ENCODE measurements around the gene PKD1L1.
"Not testable (repeated sequence)": the region's sequence is repeated elsewhere in the genome, so short reads cannot be mapped to it uniquely, and the experiment has no call there.

The PKD1L1 gene

GRCh38 chr7:47762207-47762606 lies 186.1 kb downstream of the PKD1L1 start:
- DNase-seq (ENCODE audit: low spot score): no peak

GRCh38 chr7:47759056-47759706 lies 189.1 kb downstream of the PKD1L1 start:
- DNase-seq (ENCODE audit: low spot score): no peak

DNA sequence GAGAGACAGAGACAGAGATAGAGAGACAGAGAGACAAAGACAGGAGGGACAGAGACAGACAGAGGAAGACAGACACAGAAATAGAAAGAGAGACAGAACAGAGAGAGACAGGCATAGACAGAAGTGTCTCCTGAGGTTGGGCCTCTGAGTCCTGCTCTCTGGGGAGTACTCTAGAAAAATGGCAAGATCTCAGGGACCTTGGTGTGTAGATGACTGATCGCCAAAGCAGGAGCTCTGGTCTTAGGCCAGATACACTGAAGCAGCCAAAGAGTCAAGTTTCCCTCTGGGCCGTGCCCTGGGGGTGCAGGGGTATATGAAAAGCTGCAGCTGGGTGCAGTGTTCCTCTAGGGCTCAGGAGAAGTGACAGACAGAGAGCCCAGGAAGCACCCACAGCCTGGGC lies 189.7 kb downstream of the PKD1L1 start:
- DNase-seq (ENCODE audit: low spot score): no peak

DNA sequence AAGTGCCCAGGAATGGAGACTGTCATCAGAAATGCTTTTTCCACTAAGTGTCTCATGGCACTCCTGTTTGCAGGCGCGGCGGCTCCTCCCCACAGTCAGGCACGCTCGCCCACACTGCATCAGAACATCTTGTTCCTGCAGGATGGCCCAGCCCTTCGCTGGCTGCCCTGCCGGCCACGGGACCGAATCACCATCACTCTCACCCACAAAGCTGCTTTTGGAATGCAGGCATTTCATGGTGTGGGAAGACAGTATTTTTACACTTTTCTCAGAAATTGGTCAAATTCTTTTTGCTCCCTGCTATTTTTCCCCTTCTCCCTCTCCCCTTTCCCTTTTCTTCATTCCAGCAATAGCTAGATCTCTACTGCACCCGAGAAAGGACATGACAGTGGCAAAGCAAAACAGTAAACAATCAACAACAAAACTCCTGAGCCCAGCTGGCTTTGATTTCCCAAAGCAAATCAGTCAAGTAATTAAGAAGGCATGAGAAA lies 190.3 kb downstream of the PKD1L1 start:
- no peak for DNase-seq (ENCODE audit: low spot score)

GRCh38 chr7:47756636-47757035 lies 191.6 kb downstream of the PKD1L1 start:
- DNase-seq (ENCODE audit: low spot score): no peak

DNA sequence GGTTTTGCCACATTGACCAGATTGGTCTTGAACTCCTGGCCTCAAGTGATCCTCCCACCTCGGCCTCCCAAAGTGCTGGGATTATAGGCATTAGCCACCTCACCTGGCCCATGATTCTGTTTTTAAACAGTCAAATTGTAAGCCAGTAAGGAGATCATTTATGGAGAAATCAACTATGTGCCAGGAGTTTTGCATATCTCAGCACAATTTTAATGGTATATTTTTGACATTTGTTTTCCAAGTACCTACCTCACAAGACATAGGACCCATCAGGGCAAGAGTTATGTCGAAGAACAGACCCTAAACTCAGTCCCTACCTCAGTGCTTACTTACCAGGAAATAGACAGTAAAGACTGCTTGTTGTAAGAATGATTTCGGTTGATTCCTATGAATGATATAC lies 193.0 kb downstream of the PKD1L1 start:
- DNase-seq (ENCODE audit: low spot score): no peak

- DNase-seq (ENCODE audit: low spot score): not testable (repeated sequence)
Measured at GRCh38 chr7:47751724-47752123, 196.5 kb downstream of the PKD1L1 start.

DNA sequence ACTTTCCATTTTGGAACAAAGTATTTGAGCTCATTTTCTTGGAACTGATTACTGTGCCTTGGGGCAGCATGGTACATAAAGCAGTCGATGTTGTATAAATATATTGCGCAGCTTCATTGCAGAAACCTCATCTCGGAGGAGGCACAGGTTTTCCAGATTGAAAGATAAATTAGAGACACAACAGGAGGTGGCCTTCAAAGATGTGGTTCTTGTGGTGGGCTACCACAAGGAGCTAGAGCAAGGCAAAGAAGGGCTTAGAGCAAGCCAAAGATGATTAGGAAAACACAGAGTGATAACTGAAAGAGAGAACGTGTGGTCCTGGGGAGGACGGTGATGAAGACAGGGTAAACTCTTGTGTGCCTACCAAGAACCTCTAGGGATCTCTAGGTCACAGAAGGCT lies 197.2 kb downstream of the PKD1L1 start:
- DNase-seq (ENCODE audit: low spot score): no peak

DNA sequence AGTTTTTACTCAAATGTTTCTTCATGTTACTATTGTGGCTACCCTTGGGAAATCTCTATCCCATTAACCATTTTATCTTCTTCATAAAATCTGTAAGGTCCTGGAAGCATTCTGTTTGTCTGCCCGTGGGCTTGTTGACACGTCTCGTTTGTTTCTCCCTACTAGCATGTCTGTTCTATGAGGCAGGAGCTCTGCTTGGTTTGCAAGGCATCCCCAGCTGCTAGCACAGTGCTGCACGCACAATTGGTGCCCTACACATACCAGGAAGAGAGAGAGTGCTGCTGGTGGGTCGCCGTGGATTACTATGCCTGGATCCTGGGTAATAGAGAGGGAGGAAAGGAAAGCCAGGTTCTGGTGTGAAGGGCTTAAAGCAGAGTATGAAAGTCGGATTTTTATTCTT lies 200.2 kb downstream of the PKD1L1 start:
- no peak for DNase-seq (ENCODE audit: low spot score)

GRCh38 chr7:47747160-47747559 lies 201.1 kb downstream of the PKD1L1 start:
- no peak for DNase-seq (ENCODE audit: low spot score)

DNA sequence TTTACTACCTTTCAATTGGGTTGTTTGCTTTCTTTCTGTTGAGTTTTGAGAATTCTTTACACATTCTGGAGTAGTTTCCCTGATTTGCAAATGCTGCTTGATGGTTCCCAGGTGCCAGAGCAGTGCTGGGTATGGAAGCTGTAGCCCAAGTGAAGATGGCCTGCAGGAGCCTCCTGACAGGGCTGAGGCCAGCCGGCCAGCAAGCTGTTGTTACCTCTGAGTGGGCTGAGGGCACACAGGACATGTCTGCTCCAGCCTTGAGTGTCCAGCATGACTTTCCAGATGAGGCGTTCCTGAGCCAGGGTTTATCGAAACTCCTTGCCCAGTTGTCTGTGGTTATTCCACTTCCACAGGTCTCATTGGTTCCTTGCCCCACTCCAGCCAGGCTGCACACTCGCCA lies 201.8 kb downstream of the PKD1L1 start:
- DNase-seq (ENCODE audit: low spot score): no peak

DNA sequence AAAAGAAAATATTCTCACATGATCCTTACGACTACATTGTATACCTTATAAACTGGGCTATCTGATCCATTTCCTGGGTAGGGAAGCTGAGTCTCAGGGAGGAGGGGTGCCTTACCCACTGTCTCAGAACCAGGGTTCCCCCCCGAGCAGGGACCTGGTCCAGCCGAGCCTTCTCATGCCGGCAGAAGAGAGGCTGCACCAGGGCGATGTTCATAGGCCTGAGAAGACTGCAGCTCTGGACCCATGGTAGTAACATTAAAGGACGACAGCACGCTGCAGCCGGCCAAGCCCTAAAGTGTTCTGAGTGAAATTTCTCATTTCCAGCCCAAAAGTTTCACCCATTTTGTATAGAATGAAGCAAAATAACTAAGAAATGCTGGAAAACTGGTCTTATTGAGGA lies 203.4 kb downstream of the PKD1L1 start:
- DNase-seq (ENCODE audit: low spot score): no peak

DNA sequence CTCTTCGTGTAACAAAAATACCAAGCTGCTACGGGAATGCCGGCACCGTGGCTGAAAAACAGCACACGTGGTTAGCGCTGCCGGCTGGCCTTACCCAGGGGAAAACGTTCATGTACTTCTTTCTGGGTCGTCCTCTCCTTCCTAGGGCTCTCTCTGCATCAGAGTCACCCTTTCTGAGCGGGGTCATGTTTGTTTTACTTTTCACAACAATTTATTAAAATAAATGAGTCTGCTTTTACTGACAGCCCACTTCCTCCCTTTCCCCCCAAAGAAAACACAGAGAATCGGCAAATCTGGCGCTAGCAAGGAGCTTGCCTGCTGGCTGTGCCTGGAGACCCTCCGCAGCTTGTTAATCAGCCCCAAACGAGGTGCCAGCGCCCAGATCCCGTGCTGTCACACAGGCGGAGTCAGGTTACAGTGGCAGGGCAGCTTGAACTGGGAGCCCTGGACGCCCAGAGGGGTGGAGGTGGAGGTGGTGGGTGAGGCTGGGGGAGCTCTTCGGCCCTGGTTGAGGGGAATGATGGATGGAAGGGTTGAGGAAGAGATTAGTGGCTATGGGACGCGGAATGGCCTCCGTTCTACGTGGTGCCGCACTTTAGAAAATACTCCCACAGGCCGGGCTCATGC lies 204.2 kb downstream of the PKD1L1 start:
- DNase-seq (ENCODE audit: low spot score): no peak

DNA sequence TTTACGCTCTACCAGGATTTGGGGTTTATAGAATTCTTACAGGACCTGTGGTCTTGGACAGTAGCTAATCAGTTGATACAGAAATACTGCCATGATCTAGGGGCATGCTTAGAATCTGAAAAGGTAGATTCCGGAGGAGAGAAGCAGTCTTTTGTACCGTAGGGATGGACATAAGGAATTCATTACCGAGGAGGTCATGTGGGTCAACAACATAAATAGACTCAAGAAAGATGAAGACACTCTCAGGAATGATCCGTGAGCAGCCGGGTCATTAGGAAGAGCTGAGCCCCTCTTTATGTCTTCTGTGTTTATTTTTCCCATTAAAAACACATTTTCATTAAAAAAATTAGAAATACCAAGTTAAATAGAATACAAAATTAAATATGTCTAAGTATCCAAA lies 206.3 kb downstream of the PKD1L1 start:
- DNase-seq (ENCODE audit: low spot score): no peak

DNA sequence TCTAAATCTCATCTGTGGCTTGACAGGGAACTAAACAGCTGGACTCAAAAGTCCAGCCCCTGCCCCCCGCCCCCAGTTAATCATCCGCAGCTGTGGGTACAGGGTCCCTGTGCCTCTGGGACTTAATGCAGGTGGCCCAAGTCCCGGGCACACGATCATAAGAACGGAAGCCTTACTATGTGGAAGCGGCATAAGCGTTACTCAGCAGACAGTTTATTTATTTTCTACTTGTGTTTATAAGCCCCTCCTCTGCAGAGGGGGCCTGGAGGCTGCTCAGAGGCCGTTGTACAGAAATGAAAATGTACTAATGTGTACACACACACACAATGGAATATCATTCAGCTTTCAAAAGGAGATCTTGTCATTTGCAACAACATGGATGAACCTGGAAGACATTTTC lies 208.4 kb downstream of the PKD1L1 start:
- no peak for DNase-seq (ENCODE audit: low spot score)

- DNase-seq (ENCODE audit: low spot score): no peak
Measured at GRCh38 chr7:47739301-47739875, 208.9 kb downstream of the PKD1L1 start.

DNA sequence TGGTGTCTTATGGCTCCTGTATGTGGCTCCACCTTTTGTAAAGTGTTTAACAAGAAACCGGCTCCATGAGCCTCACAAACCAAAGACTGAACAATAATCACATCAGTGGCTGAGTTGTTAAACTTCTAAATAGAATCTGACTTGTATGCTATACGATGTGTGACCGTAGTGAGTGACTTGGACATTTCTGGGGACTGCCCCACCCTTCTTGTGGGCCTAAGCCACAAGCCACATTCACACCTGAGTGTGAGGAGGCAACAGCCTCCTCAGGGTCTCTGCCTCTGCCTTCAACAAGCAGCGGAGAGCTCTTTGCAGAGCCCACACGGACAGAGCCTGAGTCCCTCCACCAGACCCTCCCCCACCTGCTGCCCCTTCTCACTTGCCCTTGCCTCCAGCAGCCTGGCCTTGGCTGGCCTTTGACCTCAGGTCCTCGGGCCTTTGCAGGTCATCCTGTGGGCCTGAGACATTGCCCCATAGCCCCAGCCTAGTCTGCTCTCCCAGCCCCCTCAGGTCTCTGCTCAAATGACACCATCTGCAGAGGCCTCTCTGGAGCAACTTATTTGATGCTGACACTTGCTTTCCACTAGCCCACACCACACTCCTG lies 209.6 kb downstream of the PKD1L1 start:
- no peak for DNase-seq (ENCODE audit: low spot score)

GRCh38 chr7:47737601-47738000 lies 210.7 kb downstream of the PKD1L1 start:
- no peak for DNase-seq (ENCODE audit: low spot score)

GRCh38 chr7:47735431-47736345 lies 212.6 kb downstream of the PKD1L1 start:
- no peak for DNase-seq (ENCODE audit: low spot score)

GRCh38 chr7:47734949-47735291 lies 213.3 kb downstream of the PKD1L1 start:
- no peak for DNase-seq (ENCODE audit: low spot score)

DNA sequence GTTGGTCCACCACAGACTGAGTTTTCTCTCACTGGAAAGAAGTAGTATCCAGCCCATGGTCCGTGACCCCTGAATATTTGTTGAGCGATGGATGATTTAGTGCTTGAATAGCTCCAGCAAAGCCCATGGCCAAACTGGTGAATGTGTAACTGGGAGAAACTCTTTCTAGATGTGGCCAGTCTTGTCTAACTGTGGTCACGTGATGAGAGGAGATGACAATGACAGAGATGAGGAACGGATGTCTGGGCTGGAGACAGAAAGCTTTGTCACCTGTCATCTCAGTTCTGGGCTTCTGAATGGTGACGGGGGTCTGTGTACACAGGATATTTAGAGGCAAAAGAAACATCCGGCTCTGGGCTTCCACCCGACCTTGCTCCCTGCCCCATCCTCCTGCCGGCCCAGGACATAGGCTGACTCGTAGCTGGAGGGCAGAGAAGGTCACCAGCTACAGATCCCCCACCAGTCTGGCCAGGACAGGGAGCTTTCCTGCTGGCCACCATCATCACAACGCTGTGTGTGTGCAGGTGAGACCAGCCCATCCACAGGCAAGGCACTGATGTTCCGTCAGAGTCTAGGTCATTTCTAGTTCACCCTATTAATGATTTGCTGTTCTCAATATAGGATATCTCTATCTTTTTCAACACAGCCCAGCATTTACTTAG lies 213.8 kb downstream of the PKD1L1 start:
- DNase-seq (ENCODE audit: low spot score): no peak

DNA sequence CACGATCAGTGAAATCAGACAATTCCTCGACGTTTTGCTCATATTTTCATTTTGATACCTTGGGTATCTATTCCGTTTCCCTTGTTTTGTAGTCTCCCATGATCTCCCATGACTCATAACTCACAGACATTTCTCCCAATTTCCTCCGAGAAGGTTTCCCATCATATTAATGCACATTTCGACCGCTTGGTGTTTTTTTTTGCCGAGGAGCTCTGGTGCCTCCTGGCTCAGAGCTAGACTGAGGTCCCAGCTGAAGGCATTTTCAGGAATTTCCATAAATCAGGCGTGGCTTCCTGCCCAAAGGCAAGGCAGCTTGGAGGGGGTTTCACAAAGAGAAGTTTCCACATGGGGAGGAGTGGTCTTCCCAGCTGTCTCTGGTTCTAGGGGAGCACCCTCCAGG lies 218.1 kb downstream of the PKD1L1 start:
- no peak for DNase-seq (ENCODE audit: low spot score)
